Right lobe of liver (tissue), 4 donors: ENCODE measurements around the gene ADAMTS20.

ENCODE experiments used
- CTCF ChIP-seq, 4 donors: fragments of 200-600 bp in 3 of 4; fragments of 450-650 bp in 1 of 4; IDR thresholded peaks; one replicate each; pipeline versions ENCODE4 v1.5.1 to v1.8.0; 2016 to 2022; ENCODE audit warnings: antibody characterized with exemption in 4 of 4, mild to moderate bottlenecking in 2 of 4
- POLR2A ChIP-seq: fragments of 450-650 bp; IDR thresholded peaks from one replicate; pipeline ENCODE4 v1.6.1; 2017; ENCODE audit warnings: antibody characterized with exemption, mild to moderate bottlenecking
- donor health status: DM: no; HTN: no; CAD: no.
- donor health status: DM: no; HTN: no; CAD: no.
- donor health status: DM: no; HTN: yes; CAD: no.

- no peak for TF ChIP-seq POLR2A
- TF ChIP-seq CTCF (IDR thresholded peaks at IDR 0.05) = no peak
These were observed 89.3 kb downstream of the ADAMTS20 start for GRCh38 chr12:43462741-43463140.
